ENCODE data around the gene CSF2. TPM values are rescaled to one million over a fixed set of nuclear protein-coding genes. Genes with fewer than 3 reads are reported as not detected.

Gene CSF2
- total and polyA plus RNA-seq, 2 of the 4 experiments (the other 2 are of a cell fraction): 0.31 TPM; not detected in 1

GRCh38 chr5:132049093-132049492 lies 24.5 kb upstream of the CSF2 start:
- DNase-seq: no peak
- no peak overlapping the region for H3K23ac ChIP-seq (ENCODE audit: low read depth, low read length)
- H3K4ac ChIP-seq (ENCODE audit: low read depth, low read length): no peak overlapping the region
- H2AK5ac ChIP-seq (ENCODE audit: low read depth, low read length): no peak overlapping the region
- intact Hi-C loops (cut with micrococcal nuclease) (no loop called here), dilution Hi-C loops (cut with HindIII; ENCODE audit: low sequenced_read_pairs, unreplicated experiment) (no loop called here), in situ Hi-C loops (cut with MboI; ENCODE audit: low sequenced_read_pairs) (no loop called here)
- no peaks in the 10 kb centered on the region for H4K20me1 ChIP-seq (ENCODE audit: insufficient read depth, low read length)
- H2BK5ac ChIP-seq (ENCODE audit: low read depth, low read length, poor library complexity, severe bottlenecking): no peak overlapping the region
- no peak overlapping the region for H2BK15ac ChIP-seq (ENCODE audit: low read depth, low read length)
- ChIA-PET CTCF (no interaction called here), POLR2A (ENCODE audit: unreplicated experiment) (no interaction called here)
- no peaks in the 10 kb centered on the region for H3K9me3 ChIP-seq (ENCODE audit: control insufficient read depth, insufficient read depth, low read length)
- H2BK120ac ChIP-seq (ENCODE audit: low read depth, low read length): no peak overlapping the region
- H3K27ac ChIP-seq (ENCODE audit: insufficient read depth, low read length): no peak overlapping the region
- no peak overlapping the region for H4K91ac ChIP-seq (ENCODE audit: insufficient read depth, low read depth, low read length)
- H3K4me3 ChIP-seq (ENCODE audit: insufficient read depth, low read depth, low read length): no peak overlapping the region
- peaks cover 39% of the 10 kb centered on the region for H3K27me3 ChIP-seq (ENCODE audit: control insufficient read depth, insufficient read depth, low read length)
- no peak overlapping the region for H2AK9ac ChIP-seq (replicated peaks; ENCODE audit: low read depth, low read length, poor library complexity)
- H3K36me3 ChIP-seq (ENCODE audit: control insufficient read depth, insufficient read depth, low read length): no peaks in the 10 kb centered on the region
- no peaks in the 10 kb centered on the region for H3K4me1 ChIP-seq (ENCODE audit: control insufficient read depth, insufficient read depth, low read length)
- 60% methylated on average over 1 of the region's 4 CpGs; no CpG with 5 or more reads in 1 of the 2 experiments for WGBS, 2 experiments (ENCODE audit: extremely low coverage in 2 of 2, insufficient read length in 1 of 2)
- H3K14ac ChIP-seq (replicated peaks; ENCODE audit: low read depth, low read length): no peak overlapping the region
- no peak overlapping the region for H2BK20ac ChIP-seq (ENCODE audit: low read depth, low read length)
- no TSS peak for BruUV-seq (replicated peaks)
- no peak overlapping the region for H3K9ac ChIP-seq (ENCODE audit: low read depth, low read length)
- no peak overlapping the region for H2AFZ ChIP-seq (replicated peaks; ENCODE audit: low read length, poor library complexity)
- ATAC-seq (ENCODE audit: low read depth): no peak
- no peak overlapping the region for H3K4me2 ChIP-seq (ENCODE audit: low read depth, low read length)
- H3K56ac ChIP-seq (ENCODE audit: extremely low read depth, insufficient read depth, low read length): no peak overlapping the region
- H3K79me1 ChIP-seq (ENCODE audit: low read depth in 1 of 2, low read length in 2 of 2): no peaks in the 10 kb centered on the region
- no peaks in the 10 kb centered on the region for H3K9me1 ChIP-seq (ENCODE audit: insufficient read depth, low read length)
- no peak overlapping the region for H3K18ac ChIP-seq (ENCODE audit: low read depth, low read length)
- no peak for TF ChIP-seq CTCF (conservative IDR thresholded peaks at IDR 0.05; ENCODE audit: low read depth, low read length)
- no peak for TF ChIP-seq CHD1 (IDR thresholded peaks at IDR 0.05; ENCODE audit: low read depth, low read length)
- no peak for TF ChIP-seq ELK1 (IDR thresholded peaks at IDR 0.05; ENCODE audit: borderline replicate concordance, low read depth, low read length)
- TF ChIP-seq FOS (IDR thresholded peaks at IDR 0.05; ENCODE audit: low read depth, low read length): no peak
- H4K8ac ChIP-seq (ENCODE audit: low read depth in 2 of 2, low read length in 2 of 2): no peak overlapping the region
- H4K5ac ChIP-seq (ENCODE audit: low read depth, low read length): no peak overlapping the region
